HG03354 (cell line): ENCODE results near the gene CXorf38.

Source experiments
- ATAC-seq: cut with Tn5 transposase; IDR thresholded peaks from one replicate; pipeline ENCODE4 v1.9.1; 2021; ENCODE audit warnings: mild to moderate bottlenecking; ENCODE audit not compliant: unreplicated experiment, poor library complexity, severe bottlenecking

CXorf38 gene

GRCh38 chrX:40578039-40578695 is 69.2 kb downstream of the CXorf38 start:
- no peak for ATAC-seq
